ENCODE measurements around the gene CRMP1. TPM values are rescaled to one million over a fixed set of nuclear protein-coding genes. Genes with fewer than 3 reads are reported as not detected.

CRMP1 gene
- total RNA-seq, 1 donor from 2014 or later: 15.4 TPM

DNA sequence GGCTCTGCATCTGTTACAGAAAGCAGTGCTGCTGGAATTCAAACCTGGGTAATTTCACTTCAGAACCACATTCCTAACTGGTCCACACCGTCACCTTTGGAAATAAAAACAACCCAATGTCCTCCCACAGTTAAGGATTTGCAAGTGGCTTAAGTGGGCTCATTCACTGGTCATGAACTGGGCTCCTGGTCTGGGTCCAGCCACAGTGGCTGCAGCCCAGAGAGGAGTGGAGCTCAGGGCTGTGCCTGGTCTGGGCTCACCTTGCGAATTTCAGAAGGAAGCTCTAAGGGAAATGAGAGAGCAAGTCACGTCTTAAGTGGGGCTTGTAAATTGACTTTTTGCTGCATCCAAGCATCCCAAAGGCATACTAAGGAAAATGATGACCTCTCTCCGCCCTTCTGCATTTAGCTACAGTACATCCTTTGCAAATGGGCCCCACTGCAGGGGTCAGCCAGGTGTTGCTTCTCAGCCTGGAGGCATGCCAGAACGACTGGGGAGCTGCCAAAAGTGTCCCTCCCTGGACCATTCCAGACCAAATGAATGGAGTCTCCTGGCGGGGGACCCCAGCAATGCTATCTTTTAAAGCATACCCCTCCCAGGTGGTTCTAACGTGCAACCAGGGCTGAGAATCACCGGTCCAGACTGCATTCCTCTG lies 25.6 kb upstream of the CRMP1 start:
- H3K27me3 ChIP-seq (ENCODE audit: control insufficient read depth, insufficient read depth, low read length): no peaks in the 10 kb centered on the region
- DNase-seq (ENCODE audit: low read depth): no peak
- H3K4me3 ChIP-seq (ENCODE audit: low read depth, low read length): no peak overlapping the region
- TF ChIP-seq, protein P1, sequence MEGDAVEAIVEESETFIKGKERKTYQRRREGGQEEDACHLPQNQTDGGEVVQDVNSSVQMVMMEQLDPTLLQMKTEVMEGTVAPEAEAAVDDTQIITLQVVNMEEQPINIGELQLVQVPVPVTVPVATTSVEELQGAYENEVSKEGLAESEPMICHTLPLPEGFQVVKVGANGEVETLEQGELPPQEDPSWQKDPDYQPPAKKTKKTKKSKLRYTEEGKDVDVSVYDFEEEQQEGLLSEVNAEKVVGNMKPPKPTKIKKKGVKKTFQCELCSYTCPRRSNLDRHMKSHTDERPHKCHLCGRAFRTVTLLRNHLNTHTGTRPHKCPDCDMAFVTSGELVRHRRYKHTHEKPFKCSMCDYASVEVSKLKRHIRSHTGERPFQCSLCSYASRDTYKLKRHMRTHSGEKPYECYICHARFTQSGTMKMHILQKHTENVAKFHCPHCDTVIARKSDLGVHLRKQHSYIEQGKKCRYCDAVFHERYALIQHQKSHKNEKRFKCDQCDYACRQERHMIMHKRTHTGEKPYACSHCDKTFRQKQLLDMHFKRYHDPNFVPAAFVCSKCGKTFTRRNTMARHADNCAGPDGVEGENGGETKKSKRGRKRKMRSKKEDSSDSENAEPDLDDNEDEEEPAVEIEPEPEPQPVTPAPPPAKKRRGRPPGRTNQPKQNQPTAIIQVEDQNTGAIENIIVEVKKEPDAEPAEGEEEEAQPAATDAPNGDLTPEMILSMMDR (IDR thresholded peaks at IDR 0.05; ENCODE audit: insufficient read depth, low read length, poor library complexity, severe bottlenecking): no peak
- no peaks in the 10 kb centered on the region for H3K36me3 ChIP-seq (ENCODE audit: control insufficient read depth, insufficient read depth, low read length)

DNA sequence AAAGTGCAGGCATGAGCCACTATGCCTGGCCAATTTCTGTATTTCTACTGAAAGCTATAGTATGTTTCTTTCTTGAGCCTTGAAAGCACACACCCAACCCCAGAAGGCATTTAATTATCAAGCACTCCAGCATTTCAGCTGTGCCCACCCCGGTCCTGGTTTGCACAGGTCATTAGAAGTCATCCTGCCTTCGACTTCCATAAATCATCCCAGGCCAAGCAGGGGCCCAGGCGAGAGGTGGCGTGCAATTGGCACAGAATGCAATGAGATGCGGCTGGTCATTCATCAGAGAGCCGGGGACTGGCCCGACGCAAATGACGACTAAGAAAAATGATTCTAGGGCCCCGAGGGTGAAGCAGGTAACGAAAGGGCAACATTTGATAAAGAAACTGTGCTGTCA lies 24.8 kb upstream of the CRMP1 start:
- TF ChIP-seq, protein P1 (IDR thresholded peaks at IDR 0.05; ENCODE audit: insufficient read depth, low read length, poor library complexity, severe bottlenecking): no peak
- no peak for DNase-seq (ENCODE audit: low read depth)
- Histone ChIP-seq H3K36me3 (ENCODE audit: control insufficient read depth, insufficient read depth, low read length) (no peaks in the 10 kb centered on the region), H3K27me3 (ENCODE audit: control insufficient read depth, insufficient read depth, low read length) (no peaks in the 10 kb centered on the region), H3K4me3 (ENCODE audit: low read depth, low read length) (no peak overlapping the region)

DNA sequence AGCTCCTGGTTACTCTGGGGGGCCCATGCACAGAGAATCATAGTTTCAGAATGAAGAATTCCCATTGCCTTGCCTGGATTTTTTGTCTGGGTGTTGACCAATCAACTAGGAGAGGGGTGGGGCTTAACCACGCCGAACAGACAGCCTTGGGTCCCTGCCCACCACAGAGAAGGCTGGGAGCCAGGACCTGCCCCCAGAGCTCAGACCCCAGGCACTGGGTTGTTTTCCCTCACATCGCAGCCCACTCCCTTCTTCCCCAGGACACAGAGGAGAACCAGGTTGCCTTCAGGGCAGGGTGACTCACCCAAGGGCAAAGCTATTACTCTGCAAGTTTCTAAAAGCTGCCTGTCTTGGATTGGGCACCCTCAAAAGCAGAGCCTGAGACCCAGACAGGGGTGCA lies 23.3 kb upstream of the CRMP1 start:
- Histone ChIP-seq H3K36me3 (ENCODE audit: control insufficient read depth, insufficient read depth, low read length) (no peaks in the 10 kb centered on the region), H3K27me3 (ENCODE audit: control insufficient read depth, insufficient read depth, low read length) (no peaks in the 10 kb centered on the region), H3K4me3 (ENCODE audit: low read depth, low read length) (no peak overlapping the region)
- no peak for DNase-seq (ENCODE audit: low read depth)
- TF ChIP-seq, protein P1 (IDR thresholded peaks at IDR 0.05; ENCODE audit: insufficient read depth, low read length, poor library complexity, severe bottlenecking): no peak

DNA sequence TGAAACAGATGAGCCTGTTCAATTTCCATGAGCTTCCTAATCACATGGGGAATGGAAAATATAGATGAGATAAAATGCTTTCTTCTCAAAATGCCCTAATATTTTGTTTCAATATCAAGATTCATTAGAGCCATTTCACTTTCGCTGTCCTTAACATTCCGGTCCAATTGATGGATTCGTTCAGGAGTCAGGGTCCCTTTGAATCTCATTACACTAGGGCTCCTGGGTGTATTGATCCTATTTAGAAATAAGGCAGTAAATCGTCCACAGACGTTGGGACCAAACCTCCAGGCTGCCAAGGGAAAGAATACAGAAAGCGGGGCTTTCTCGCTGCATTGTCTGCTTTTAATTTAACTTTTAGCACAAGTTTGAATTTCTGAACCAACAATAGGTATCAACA lies 20.6 kb upstream of the CRMP1 start:
- DNase-seq (ENCODE audit: low read depth): no peak
- no peak overlapping the region for H3K4me3 ChIP-seq (ENCODE audit: low read depth, low read length)
- H3K36me3 ChIP-seq (ENCODE audit: control insufficient read depth, insufficient read depth, low read length): no peaks in the 10 kb centered on the region
- TF ChIP-seq, protein P1 (IDR thresholded peaks at IDR 0.05; ENCODE audit: insufficient read depth, low read length, poor library complexity, severe bottlenecking): no peak
- no peaks in the 10 kb centered on the region for H3K27me3 ChIP-seq (ENCODE audit: control insufficient read depth, insufficient read depth, low read length)

DNA sequence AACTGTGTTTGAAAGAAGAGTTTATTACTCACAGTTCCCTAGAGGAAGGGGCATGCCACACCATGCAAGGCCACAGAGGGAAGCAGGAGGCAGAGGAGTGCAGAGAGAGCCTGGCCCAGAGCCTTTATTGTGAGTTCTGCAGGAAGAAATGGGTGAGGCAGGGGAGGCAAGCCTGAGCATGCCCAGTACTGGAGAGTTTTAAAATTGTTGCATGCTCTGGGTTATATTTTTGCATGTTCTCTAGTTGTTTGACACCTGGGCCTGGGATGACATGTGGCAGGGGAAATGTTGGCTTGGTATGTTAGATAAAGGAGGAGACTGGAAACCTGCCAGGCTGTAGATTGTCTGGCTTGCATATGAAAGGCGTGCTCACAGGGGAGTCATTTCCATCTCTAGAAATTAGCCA lies 19.7 kb upstream of the CRMP1 start:
- TF ChIP-seq, protein P1 (IDR thresholded peaks at IDR 0.05; ENCODE audit: insufficient read depth, low read length, poor library complexity, severe bottlenecking): no peak
- H3K4me3 ChIP-seq (ENCODE audit: low read depth, low read length): no peak overlapping the region
- no peak for DNase-seq (ENCODE audit: low read depth)
- H3K36me3 ChIP-seq (ENCODE audit: control insufficient read depth, insufficient read depth, low read length): no peaks in the 10 kb centered on the region
- H3K27me3 ChIP-seq (ENCODE audit: control insufficient read depth, insufficient read depth, low read length): no peaks in the 10 kb centered on the region

DNA sequence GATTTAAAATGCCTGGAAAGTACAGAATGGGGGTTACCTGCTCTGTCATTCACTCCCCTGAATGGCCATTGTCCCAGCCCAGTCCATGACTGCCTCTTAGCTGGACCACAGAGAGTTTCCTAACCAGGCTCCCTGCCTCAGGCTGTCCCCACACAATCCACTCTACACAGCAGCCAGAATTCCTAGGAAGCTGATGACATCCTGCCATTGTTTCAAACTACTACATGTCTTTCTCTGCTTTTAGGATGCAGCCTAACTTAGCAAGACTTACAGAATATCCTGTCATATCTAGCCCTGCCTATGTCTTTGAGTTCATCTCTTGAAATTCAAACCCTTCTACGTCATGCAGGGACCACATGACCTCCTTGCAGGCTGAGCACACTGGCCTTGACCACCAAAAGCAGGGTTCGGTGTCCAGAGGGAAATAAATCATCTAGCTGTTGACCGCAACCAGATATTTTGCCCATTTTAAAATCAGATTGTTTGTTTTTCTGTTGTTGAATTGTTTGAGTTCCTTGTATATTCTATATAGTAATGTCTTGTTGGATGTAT lies 16.1 kb upstream of the CRMP1 start:
- TF ChIP-seq, protein P1 (IDR thresholded peaks at IDR 0.05; ENCODE audit: insufficient read depth, low read length, poor library complexity, severe bottlenecking): no peak
- Histone ChIP-seq H3K36me3 (ENCODE audit: control insufficient read depth, insufficient read depth, low read length) (no peaks in the 10 kb centered on the region), H3K4me3 (ENCODE audit: low read depth, low read length) (no peak overlapping the region), H3K27me3 (ENCODE audit: control insufficient read depth, insufficient read depth, low read length) (peaks cover 2% of the 10 kb centered on the region)
- no peak for DNase-seq (ENCODE audit: low read depth)
